ENCODE data around the gene PEX5. TPM values are rescaled to one million over a fixed set of nuclear protein-coding genes. Genes with fewer than 3 reads are reported as not detected.

Gene PEX5
- total RNA-seq, 4 donors from 2014 or later = 35.9 to 49.3 (median 41.5) TPM

DNA sequence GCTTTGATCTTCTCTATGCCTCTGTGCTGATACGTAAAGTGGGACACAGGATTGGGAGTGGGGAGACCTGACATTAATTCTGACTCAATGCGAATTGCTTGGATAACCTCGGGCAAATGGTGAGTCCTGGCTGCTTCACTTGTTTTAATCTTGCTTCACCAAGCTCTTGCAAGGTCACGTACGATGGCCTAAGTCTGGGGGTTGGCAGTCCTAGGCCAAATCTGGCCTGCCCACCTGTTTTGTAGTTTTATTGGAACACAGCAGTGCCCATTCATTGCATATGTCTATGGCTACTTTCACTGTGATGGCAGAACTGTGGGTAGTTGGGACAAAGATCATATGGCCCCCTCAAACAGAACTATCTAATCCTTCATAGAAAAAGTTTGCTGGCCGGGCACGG is 45.9 kb upstream of the PEX5 start:
- Histone ChIP-seq H3K36me3 (peaks cover 11% of the 10 kb centered on the region), H3K4me3 (no peak overlapping the region), H3K27ac (no peak overlapping the region), H3K27me3 (no peaks in the 10 kb centered on the region), H3K9me3 (no peaks in the 10 kb centered on the region), H3K4me1 (peaks cover 10% of the 10 kb centered on the region)
- peak in 1 of 2 donors; percentile 32 for DNase-seq (ENCODE audit: low spot score in 2 of 2)
- 88% methylated on average over 7 of the region's 7 CpGs for WGBS
- TF ChIP-seq POLR2AphosphoS5 (IDR thresholded peaks at IDR 0.05) = no peak

- peak; percentile 38 to 52 for DNase-seq (ENCODE audit: low spot score in 2 of 2)
- no peak overlapping the region for H3K27ac ChIP-seq
- H3K27me3 ChIP-seq = no peaks in the 10 kb centered on the region
- H3K4me3 ChIP-seq = no peak overlapping the region
- peaks cover 10% of the 10 kb centered on the region for H3K4me1 ChIP-seq
- no peaks in the 10 kb centered on the region for H3K9me3 ChIP-seq
- H3K36me3 ChIP-seq = peaks cover 21% of the 10 kb centered on the region
- TF ChIP-seq EP300 (IDR thresholded peaks at IDR 0.05) (no peak), POLR2AphosphoS5 (IDR thresholded peaks at IDR 0.05) (no peak), POLR2A (IDR thresholded peaks at IDR 0.05) (no peak), CTCF (IDR thresholded peaks at IDR 0.05) (peak in 1 of 2 donors; percentile 33)
- 30% methylated on average over 10 of the region's 11 CpGs for WGBS
Observed at GRCh38 chr12:7144414-7145120, 44.9 kb upstream of the PEX5 start.

- TF ChIP-seq EP300 (IDR thresholded peaks at IDR 0.05) = no peak
- TF ChIP-seq POLR2AphosphoS5 (IDR thresholded peaks at IDR 0.05) = no peak
- no peak for TF ChIP-seq CTCF (IDR thresholded peaks at IDR 0.05)
- TF ChIP-seq POLR2A (IDR thresholded peaks at IDR 0.05) = no peak
- Histone ChIP-seq H3K27me3 (no peaks in the 10 kb centered on the region), H3K27ac (no peak overlapping the region), H3K4me3 (no peak overlapping the region), H3K9me3 (no peaks in the 10 kb centered on the region), H3K36me3 (peaks cover 23% of the 10 kb centered on the region), H3K4me1 (peaks cover 10% of the 10 kb centered on the region)
- 80% methylated on average over 4 of the region's 4 CpGs for WGBS
- DNase-seq (ENCODE audit: low spot score in 2 of 2) = peak in 1 of 2 donors; percentile 18
Observed at GRCh38 chr12:7145671-7146070, 43.8 kb upstream of the PEX5 start.

- no peak overlapping the region for H3K4me3 ChIP-seq
- peaks cover 26% of the 10 kb centered on the region for H3K36me3 ChIP-seq
- no peaks in the 10 kb centered on the region for H3K9me3 ChIP-seq
- 91% methylated on average over 7 of the region's 7 CpGs for WGBS
- peaks cover 10% of the 10 kb centered on the region for H3K4me1 ChIP-seq
- no peaks in the 10 kb centered on the region for H3K27me3 ChIP-seq
- TF ChIP-seq POLR2A (IDR thresholded peaks at IDR 0.05) = no peak
- no peak for TF ChIP-seq POLR2AphosphoS5 (IDR thresholded peaks at IDR 0.05)
- TF ChIP-seq EP300 (IDR thresholded peaks at IDR 0.05) = no peak
- no peak for TF ChIP-seq CTCF (IDR thresholded peaks at IDR 0.05)
- H3K27ac ChIP-seq = no peak overlapping the region
- DNase-seq (ENCODE audit: low spot score in 2 of 2) = no peak
Observed at GRCh38 chr12:7146228-7146627, 43.3 kb upstream of the PEX5 start.

GRCh38 chr12:7146906-7147305 is 42.6 kb upstream of the PEX5 start:
- H3K36me3 ChIP-seq = peaks cover 33% of the 10 kb centered on the region
- WGBS = 92% methylated on average over 7 of the region's 7 CpGs
- peak in 1 of 2 donors; percentile 50 for DNase-seq (ENCODE audit: low spot score in 2 of 2)

DNA sequence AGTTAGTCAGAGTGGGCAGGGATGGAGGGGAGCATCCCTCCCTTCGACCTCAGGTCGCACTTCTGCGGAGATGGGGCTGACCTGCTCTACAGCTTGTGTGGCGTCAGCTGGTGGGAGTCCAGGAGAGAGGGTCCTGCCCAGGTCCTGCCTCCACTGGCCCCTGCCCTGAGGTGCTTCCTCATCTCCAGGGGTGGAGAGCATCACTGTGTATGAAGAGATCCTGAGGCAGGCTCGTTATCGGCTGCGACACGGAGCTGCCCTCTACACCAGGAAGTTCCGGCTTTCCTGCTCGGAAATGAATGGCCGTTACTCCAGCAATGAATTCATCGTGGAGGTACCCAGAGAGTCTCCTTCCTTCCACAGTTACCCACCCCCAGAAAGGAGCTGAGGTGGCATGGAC is 39.1 kb upstream of the PEX5 start:
- no peaks in the 10 kb centered on the region for H3K9me3 ChIP-seq
- no peak overlapping the region for H3K27ac ChIP-seq
- no peak for TF ChIP-seq EP300 (IDR thresholded peaks at IDR 0.05)
- no peak for TF ChIP-seq CTCF (IDR thresholded peaks at IDR 0.05)
- no peaks in the 10 kb centered on the region for H3K27me3 ChIP-seq
- peaks cover 39% of the 10 kb centered on the region for H3K36me3 ChIP-seq
- H3K4me1 ChIP-seq = peaks cover 17% of the 10 kb centered on the region
- no peak overlapping the region for H3K4me3 ChIP-seq
- 96% methylated on average over 12 of the region's 12 CpGs for WGBS
- DNase-seq (ENCODE audit: low spot score in 2 of 2) = no peak

More at GRCh38 chr12:7146906-7147305, 42.6 kb upstream of the PEX5 start:
- TF ChIP-seq POLR2AphosphoS5 (IDR thresholded peaks at IDR 0.05) = no peak
- Histone ChIP-seq H3K27ac (no peak overlapping the region), H3K4me3 (no peak overlapping the region), H3K27me3 (no peaks in the 10 kb centered on the region), H3K4me1 (peaks cover 10% of the 10 kb centered on the region), H3K9me3 (no peaks in the 10 kb centered on the region)
